Medulla oblongata (tissue), 1 donor: ENCODE results near the gene EPS8.
"Not testable (repeated sequence)": the region's sequence is repeated elsewhere in the genome, so short reads cannot be mapped to it uniquely, and the experiment has no call there.

ENCODE experiments used
- DNase-seq: peaks from one replicate; pipeline ENCODE4 v3.0.0-alpha.2; 2015; ENCODE audit errors: extremely low spot score

The EPS8 gene

GRCh38 chr12:15757553-15758255 is 31.5 kb downstream of the EPS8 start:
- no peak for DNase-seq

GRCh38 chr12:15756822-15757221 is 32.4 kb downstream of the EPS8 start:
- DNase-seq, result no peak

GRCh38 chr12:15754233-15754632 is 35.0 kb downstream of the EPS8 start:
- no peak for DNase-seq

- DNase-seq, result no peak
Observed at GRCh38 chr12:15752785-15753184, 36.4 kb downstream of the EPS8 start.

GRCh38 chr12:15751741-15752140 is 37.4 kb downstream of the EPS8 start:
- DNase-seq, result no peak

GRCh38 chr12:15749937-15750336 is 39.3 kb downstream of the EPS8 start:
- DNase-seq, result no peak

GRCh38 chr12:15741870-15742269 is 47.3 kb downstream of the EPS8 start:
- DNase-seq, result not testable (repeated sequence)

- no peak for DNase-seq
Observed at GRCh38 chr12:15741082-15741481, 48.1 kb downstream of the EPS8 start.

GRCh38 chr12:15740389-15740788 is 48.8 kb downstream of the EPS8 start:
- not testable (repeated sequence) for DNase-seq

GRCh38 chr12:15738438-15739015 is 50.7 kb downstream of the EPS8 start:
- DNase-seq, result no peak

GRCh38 chr12:15735837-15736615 is 53.2 kb downstream of the EPS8 start:
- no peak for DNase-seq

- no peak for DNase-seq
Observed at GRCh38 chr12:15733136-15733535, 56.1 kb downstream of the EPS8 start.

- no peak for DNase-seq
Observed at GRCh38 chr12:15732341-15733061, 56.7 kb downstream of the EPS8 start.

GRCh38 chr12:15731940-15732339 is 57.2 kb downstream of the EPS8 start:
- DNase-seq, result no peak

- no peak for DNase-seq
Observed at GRCh38 chr12:15729097-15729496, 60.1 kb downstream of the EPS8 start.

- DNase-seq, result peak; percentile 37
Observed at GRCh38 chr12:15728118-15728598, 61.0 kb downstream of the EPS8 start.

GRCh38 chr12:15726878-15727150 is 62.4 kb downstream of the EPS8 start:
- DNase-seq, result no peak

GRCh38 chr12:15726027-15726877 is 62.9 kb downstream of the EPS8 start:
- peak; percentile 86 for DNase-seq

GRCh38 chr12:15722951-15723350 is 66.2 kb downstream of the EPS8 start:
- DNase-seq, result no peak

GRCh38 chr12:15721316-15722115 is 67.7 kb downstream of the EPS8 start:
- DNase-seq, result no peak

- DNase-seq, result no peak
Observed at GRCh38 chr12:15720295-15720694, 68.9 kb downstream of the EPS8 start.
